Smooth muscle cell (in vitro differentiated cells): Measurements from ENCODE around the gene MALSU1. TPM values are rescaled to one million over a fixed set of nuclear protein-coding genes. Genes with fewer than 3 reads are reported as not detected.

Experiments used
- DNase-seq: peaks from one replicate; lab custom pipeline; 2025; ENCODE audit not compliant: unreplicated experiment; lab: John Stamatoyannopoulos, UW
- H2AFZ ChIP-seq: fragments of 200-600 bp; sonication (generic); 2 replicates; pipeline ENCODE4 v1.6.0; 2016; ENCODE audit warnings: antibody characterized with exemption, low read depth, mild to moderate bottlenecking
- H3F3A ChIP-seq: fragments of 200-600 bp; sonication (generic); 2 replicates; pipeline ENCODE4 v1.6.0; 2017; ENCODE audit warnings: antibody characterized with exemption, low read depth
- H3K27ac ChIP-seq: fragments of 200-600 bp; sonication (generic); 2 replicates; pipeline ENCODE4 v1.5.1; 2016; ENCODE audit warnings: low read depth, mild to moderate bottlenecking
- H3K27me3 ChIP-seq: fragments of 200-600 bp; sonication (generic); 2 replicates; pipeline ENCODE4 v1.6.1; 2016; ENCODE audit warnings: low read depth, mild to moderate bottlenecking
- H3K36me3 ChIP-seq: fragments of 200-600 bp; sonication (generic); 2 replicates; pipeline ENCODE4 v1.5.1; 2016; ENCODE audit warnings: low read depth
- H3K4me1 ChIP-seq: fragments of 200-600 bp; sonication (generic); 2 replicates; pipeline ENCODE4 v1.5.1; 2016; ENCODE audit warnings: low read depth
- H3K4me2 ChIP-seq: fragments of 200-600 bp; sonication (generic); 2 replicates; pipeline ENCODE4 v1.6.0; 2016; ENCODE audit warnings: mild to moderate bottlenecking
- H3K4me3 ChIP-seq: fragments of 200-600 bp; sonication (generic); 2 replicates; pipeline ENCODE4 v1.5.1; 2016; ENCODE audit warnings: mild to moderate bottlenecking
- H3K79me2 ChIP-seq: fragments of 200-600 bp; sonication (generic); 2 replicates; pipeline ENCODE4 v1.6.0; 2016; ENCODE audit warnings: low read depth, mild to moderate bottlenecking
- H3K9ac ChIP-seq: fragments of 200-600 bp; sonication (generic); 2 replicates; pipeline ENCODE4 v1.6.0; 2016; ENCODE audit warnings: low read depth
- H3K9me3 ChIP-seq: fragments of 200-600 bp; sonication (generic); replicated peaks from 2 replicates; pipeline ENCODE4 v1.5.1; 2016; ENCODE audit warnings: low read depth
- H4K20me1 ChIP-seq: fragments of 200-600 bp; sonication (generic); 2 replicates; pipeline ENCODE4 v1.6.0; 2016; ENCODE audit warnings: low read depth
- CTCF ChIP-seq: fragments of 200-600 bp; sonication (generic); IDR thresholded peaks from 2 replicates; pipeline ENCODE4 v1.5.1; 2017; ENCODE audit warnings: borderline replicate concordance, mild to moderate bottlenecking, antibody characterized with exemption; ENCODE audit not compliant: insufficient read depth, poor library complexity, severe bottlenecking
- WGBS: methylation state at CpG from one replicate; pipeline ENCODE4 v1.1.7; 2016; ENCODE audit warnings: low lambda C conversion rate; 5-methylcytosine and 5-hydroxymethylcytosine counted together
- polyA plus RNA-seq: library from polyadenylated mRNA; unstranded; fragments of >200 nt; fragmentation: Nextera tagmentation; extraction: Ambion mirVana; gene quantifications from 2 replicates; pipeline ENCODE4 v1.2.1, GENCODE V29; 2016
- total RNA-seq: library from RNA; depleted of rRNA; stranded (reverse); fragments of >200 nt; gene quantifications from 2 replicates; pipeline ENCODE4 v1.2.3, GENCODE V29; 2014

MALSU1 gene
- total and polyA plus RNA-seq, 2 experiments from 2014 or later: 89.8 to 107 TPM

- peaks cover 6% of the 10 kb centered on the region for H3K4me1 ChIP-seq
- WGBS: 92% methylated on average over 2 of the region's 2 CpGs
- H3K9ac ChIP-seq: no peak overlapping the region
- DNase-seq: no peak
- peaks cover 9% of the 10 kb centered on the region for H3K27me3 ChIP-seq
- no peak overlapping the region for H3K4me3 ChIP-seq
- no peaks in the 10 kb centered on the region for H3K36me3 ChIP-seq
- TF ChIP-seq CTCF: no peak
- H3K79me2 ChIP-seq: no peaks in the 10 kb centered on the region
- no peaks in the 10 kb centered on the region for H4K20me1 ChIP-seq
- no peak overlapping the region for H3K4me2 ChIP-seq
- H3K27ac ChIP-seq: no peak overlapping the region
- no peaks in the 10 kb centered on the region for H3K9me3 ChIP-seq
- peaks cover 11% of the 10 kb centered on the region for H3F3A ChIP-seq
- no peak overlapping the region for H2AFZ ChIP-seq
These were observed 26.9 kb upstream of the MALSU1 start for GRCh38 chr7:23272275-23272674.

- H3K27me3 ChIP-seq: peaks cover 9% of the 10 kb centered on the region
- peak overlapping the region; percentile 59 for H3K4me2 ChIP-seq
These were observed 26.0 kb upstream of the MALSU1 start for GRCh38 chr7:23273141-23273599.

GRCh38 chr7:23275912-23276311 is 23.2 kb upstream of the MALSU1 start:
- whole genome bisulfite sequencing: 90% methylated on average over 5 of the region's 5 CpGs
- Histone ChIP-seq H3K27ac (no peak overlapping the region), H4K20me1 (no peaks in the 10 kb centered on the region), H3K9me3 (no peaks in the 10 kb centered on the region), H3K79me2 (no peaks in the 10 kb centered on the region), H3K4me1 (peaks cover 6% of the 10 kb centered on the region), H2AFZ (no peak overlapping the region), H3K4me2 (no peak overlapping the region), H3K27me3 (no peaks in the 10 kb centered on the region), H3K9ac (no peak overlapping the region), H3K36me3 (no peaks in the 10 kb centered on the region), H3F3A (peaks cover 11% of the 10 kb centered on the region), H3K4me3 (no peak overlapping the region)
- DNase-seq: no peak
- TF ChIP-seq CTCF: no peak

More at GRCh38 chr7:23273141-23273599, 26.0 kb upstream of the MALSU1 start:
- no peaks in the 10 kb centered on the region for H4K20me1 ChIP-seq
- peaks cover 6% of the 10 kb centered on the region for H3K4me1 ChIP-seq
- 12% methylated on average over 11 of the region's 11 CpGs for WGBS
- no peak overlapping the region for H3K9ac ChIP-seq
- no peaks in the 10 kb centered on the region for H3K36me3 ChIP-seq
- peaks cover 11% of the 10 kb centered on the region for H3F3A ChIP-seq
- H3K4me3 ChIP-seq: peak overlapping the region; percentile 28
- H3K9me3 ChIP-seq: no peaks in the 10 kb centered on the region
- no peak overlapping the region for H2AFZ ChIP-seq
- DNase-seq: peak; percentile 24
- TF ChIP-seq CTCF: peak; percentile 83
- peak overlapping the region; percentile 25 for H3K27ac ChIP-seq
- no peaks in the 10 kb centered on the region for H3K79me2 ChIP-seq

- Histone ChIP-seq H4K20me1 (no peaks in the 10 kb centered on the region), H2AFZ (no peak overlapping the region), H3K36me3 (no peaks in the 10 kb centered on the region), H3K9ac (no peak overlapping the region), H3F3A (peaks cover 11% of the 10 kb centered on the region), H3K4me2 (no peak overlapping the region), H3K79me2 (no peaks in the 10 kb centered on the region), H3K9me3 (no peaks in the 10 kb centered on the region), H3K27me3 (no peaks in the 10 kb centered on the region), H3K27ac (no peak overlapping the region), H3K4me3 (no peak overlapping the region), H3K4me1 (peaks cover 6% of the 10 kb centered on the region)
- 61% methylated on average over 5 of the region's 5 CpGs for WGBS
- no peak for DNase-seq
- peak; percentile 18 for TF ChIP-seq CTCF
These were observed 22.8 kb upstream of the MALSU1 start for GRCh38 chr7:23276376-23276775.
